WTC11 (cell line): ENCODE measurements around the gene HS3ST1.

Source experiments
- CBFB ChIP-seq: sonication (generic); formaldehyde crosslinking; IDR thresholded peaks from 2 replicates; pipeline ENCODE4 v1.8.1; 2022; ENCODE audit warnings: mild to moderate bottlenecking, low read depth, missing genetic modification reagents
- CTCF ChIP-seq: fragments of 200-600 bp; IDR thresholded peaks from 2 replicates; pipeline ENCODE4 v1.8.0; 2022; ENCODE audit warnings: antibody characterized with exemption
- E2F5 ChIP-seq: sonication (generic); formaldehyde crosslinking; IDR thresholded peaks from 2 replicates; pipeline ENCODE4 v1.8.1; 2022; ENCODE audit warnings: mild to moderate bottlenecking, moderate library complexity, missing genetic modification reagents
- FOXK1 ChIP-seq: sonication (generic); formaldehyde crosslinking; IDR thresholded peaks from 2 replicates; pipeline ENCODE4 v1.8.0; 2022; ENCODE audit warnings: mild to moderate bottlenecking, moderate library complexity, missing genetic modification reagents
- IRF2 ChIP-seq: sonication (generic); formaldehyde crosslinking; IDR thresholded peaks from 2 replicates; pipeline ENCODE4 v1.8.0; 2022; ENCODE audit warnings: low read depth, missing genetic modification reagents, borderline replicate concordance
- JUN ChIP-seq: sonication (generic); formaldehyde crosslinking; IDR thresholded peaks from 2 replicates; pipeline ENCODE4 v1.8.0; 2023; ENCODE audit warnings: mild to moderate bottlenecking, missing genetic modification reagents
- MAX ChIP-seq: sonication (generic); formaldehyde crosslinking; IDR thresholded peaks from 2 replicates; pipeline ENCODE4 v1.8.0; 2022; ENCODE audit warnings: mild to moderate bottlenecking, missing genetic modification reagents
- NR3C1 ChIP-seq: sonication (generic); formaldehyde crosslinking; conservative IDR thresholded peaks from 2 replicates; pipeline ENCODE4 v1.8.1; 2023; ENCODE audit warnings: low read depth, mild to moderate bottlenecking, missing genetic modification reagents
- PRDM15 ChIP-seq: sonication (generic); formaldehyde crosslinking; IDR thresholded peaks from 2 replicates; pipeline ENCODE4 v1.8.0; 2022; ENCODE audit warnings: missing genetic modification reagents
- TEAD4 ChIP-seq: sonication (generic); formaldehyde crosslinking; IDR thresholded peaks from 2 replicates; pipeline ENCODE4 v1.8.0; 2022; ENCODE audit warnings: mild to moderate bottlenecking, missing genetic modification reagents
- USF2 ChIP-seq: sonication (generic); formaldehyde crosslinking; IDR thresholded peaks from 2 replicates; pipeline ENCODE4 v1.8.1; 2023; ENCODE audit warnings: mild to moderate bottlenecking, missing genetic modification reagents, moderate library complexity
- ZNF121 ChIP-seq: sonication (generic); formaldehyde crosslinking; IDR thresholded peaks from 2 replicates; pipeline ENCODE4 v1.8.0; 2023; ENCODE audit warnings: missing genetic modification reagents
- ZNF416 ChIP-seq: fragments of 250-450 bp; sonication (Bioruptor Pico); IDR thresholded peaks from 2 replicates; pipeline ENCODE4 v1.9.0; 2021; ENCODE audit warnings: mild to moderate bottlenecking, inconsistent platforms
- TF ChIP-seq, protein P1 (sequence below): sonication (generic); formaldehyde crosslinking; IDR thresholded peaks from 2 replicates; pipeline ENCODE4 v1.8.1; 2023; ENCODE audit warnings: mild to moderate bottlenecking, missing genetic modification reagents, borderline replicate concordance

GRCh38 chr4:11354531-11354930, 74.2 kb downstream of the HS3ST1 start:
- TF ChIP-seq FOXK1, result no peak
- TF ChIP-seq, protein P1, sequence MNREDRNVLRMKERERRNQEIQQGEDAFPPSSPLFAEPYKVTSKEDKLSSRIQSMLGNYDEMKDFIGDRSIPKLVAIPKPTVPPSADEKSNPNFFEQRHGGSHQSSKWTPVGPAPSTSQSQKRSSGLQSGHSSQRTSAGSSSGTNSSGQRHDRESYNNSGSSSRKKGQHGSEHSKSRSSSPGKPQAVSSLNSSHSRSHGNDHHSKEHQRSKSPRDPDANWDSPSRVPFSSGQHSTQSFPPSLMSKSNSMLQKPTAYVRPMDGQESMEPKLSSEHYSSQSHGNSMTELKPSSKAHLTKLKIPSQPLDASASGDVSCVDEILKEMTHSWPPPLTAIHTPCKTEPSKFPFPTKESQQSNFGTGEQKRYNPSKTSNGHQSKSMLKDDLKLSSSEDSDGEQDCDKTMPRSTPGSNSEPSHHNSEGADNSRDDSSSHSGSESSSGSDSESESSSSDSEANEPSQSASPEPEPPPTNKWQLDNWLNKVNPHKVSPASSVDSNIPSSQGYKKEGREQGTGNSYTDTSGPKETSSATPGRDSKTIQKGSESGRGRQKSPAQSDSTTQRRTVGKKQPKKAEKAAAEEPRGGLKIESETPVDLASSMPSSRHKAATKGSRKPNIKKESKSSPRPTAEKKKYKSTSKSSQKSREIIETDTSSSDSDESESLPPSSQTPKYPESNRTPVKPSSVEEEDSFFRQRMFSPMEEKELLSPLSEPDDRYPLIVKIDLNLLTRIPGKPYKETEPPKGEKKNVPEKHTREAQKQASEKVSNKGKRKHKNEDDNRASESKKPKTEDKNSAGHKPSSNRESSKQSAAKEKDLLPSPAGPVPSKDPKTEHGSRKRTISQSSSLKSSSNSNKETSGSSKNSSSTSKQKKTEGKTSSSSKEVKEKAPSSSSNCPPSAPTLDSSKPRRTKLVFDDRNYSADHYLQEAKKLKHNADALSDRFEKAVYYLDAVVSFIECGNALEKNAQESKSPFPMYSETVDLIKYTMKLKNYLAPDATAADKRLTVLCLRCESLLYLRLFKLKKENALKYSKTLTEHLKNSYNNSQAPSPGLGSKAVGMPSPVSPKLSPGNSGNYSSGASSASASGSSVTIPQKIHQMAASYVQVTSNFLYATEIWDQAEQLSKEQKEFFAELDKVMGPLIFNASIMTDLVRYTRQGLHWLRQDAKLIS (CRISPR knock-in tag), result no peak
- TF ChIP-seq CTCF, result no peak
- no peak for TF ChIP-seq CBFB (CRISPR knock-in tag)
- no peak for TF ChIP-seq ZNF416 (CRISPR knock-in tag)
- TF ChIP-seq USF2 (CRISPR knock-in tag), result no peak
- no peak for TF ChIP-seq MAX (CRISPR knock-in tag)
- TF ChIP-seq IRF2 (CRISPR knock-in tag), result no peak
- no peak for TF ChIP-seq JUN (CRISPR knock-in tag)
- no peak for TF ChIP-seq TEAD4 (CRISPR knock-in tag)
- TF ChIP-seq E2F5 (CRISPR knock-in tag), result no peak
- TF ChIP-seq NR3C1 (CRISPR knock-in tag), result no peak
- TF ChIP-seq ZNF121 (CRISPR knock-in tag), result no peak
- no peak for TF ChIP-seq PRDM15 (CRISPR knock-in tag)
